Stimulated activated CD4-positive, alpha-beta T cell treated with anti-CD3 and anti-CD28 coated beads, Interleukin-15, amount 100 ng/mL, for 24 hours (primary cell): ENCODE measurements around the gene DSE.

ENCODE experiments used
- DNase-seq: peaks from one replicate; pipeline ENCODE4 v3.0.0-alpha.2; 2020

The DSE gene

GRCh38 chr6:116388924-116389323 is 18.2 kb downstream of the DSE start:
- DNase-seq = no peak

DNA sequence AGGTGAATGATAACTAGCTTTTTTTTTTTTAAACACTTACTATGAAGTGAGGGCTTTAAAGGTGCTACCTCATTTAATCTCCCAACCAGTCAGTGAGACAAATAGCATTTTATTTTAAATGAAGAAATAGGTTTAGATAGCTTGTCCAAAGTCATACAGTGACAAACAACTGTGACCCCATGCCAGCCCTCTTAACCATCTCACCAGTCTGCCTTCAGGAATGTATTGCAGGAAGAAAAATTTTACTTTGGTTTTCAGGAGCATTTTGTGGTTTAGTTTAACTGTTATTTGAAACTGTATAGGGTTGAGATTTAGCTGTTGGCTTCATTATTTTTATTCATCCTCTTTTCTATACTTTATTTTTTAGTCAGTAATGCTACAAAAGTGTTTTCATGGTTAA is 18.6 kb downstream of the DSE start:
- no peak for DNase-seq

- no peak for DNase-seq
Measured at GRCh38 chr6:116390581-116390980, 19.8 kb downstream of the DSE start.

DNA sequence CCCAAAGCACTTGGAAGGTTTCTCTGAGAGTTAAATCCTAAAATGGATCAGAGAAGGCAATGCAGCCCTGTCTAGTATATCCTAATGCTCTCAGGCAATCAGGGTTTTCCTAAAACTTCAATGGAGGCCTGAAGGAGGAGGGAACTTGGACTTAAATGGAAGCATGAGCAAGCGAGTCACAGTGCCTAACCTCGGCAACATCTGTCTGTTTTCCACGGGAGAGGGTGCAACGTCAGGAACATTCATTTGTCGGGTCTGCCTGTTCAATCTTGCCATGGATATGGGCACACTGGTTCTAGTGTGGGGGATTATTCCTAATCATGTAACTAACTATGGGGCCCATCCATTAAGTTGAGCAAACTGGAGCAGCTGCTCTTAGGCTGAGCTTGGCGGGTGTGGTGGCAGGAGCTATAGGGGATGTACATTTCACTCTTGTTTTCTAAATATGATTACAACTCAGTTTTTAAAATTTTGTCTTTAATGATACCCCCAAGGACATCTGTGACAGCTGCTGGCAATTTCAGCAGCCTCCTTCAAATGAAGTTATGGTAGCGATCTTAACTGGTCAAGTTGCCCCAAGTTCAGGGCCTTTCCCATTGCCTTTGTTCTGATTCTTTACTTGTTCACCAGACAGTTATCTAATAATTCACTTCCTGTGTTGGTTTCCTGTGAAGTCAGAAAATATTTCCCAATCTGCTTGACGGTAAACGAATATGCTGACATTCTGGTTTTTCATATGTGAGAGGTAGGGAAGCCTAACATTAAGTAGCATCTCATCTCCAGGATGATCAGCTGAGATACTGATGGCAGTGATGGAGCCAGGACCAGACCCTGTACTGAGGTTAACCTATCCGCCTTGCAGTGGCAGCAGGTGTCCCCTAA is 21.6 kb downstream of the DSE start:
- no peak for DNase-seq

DNA sequence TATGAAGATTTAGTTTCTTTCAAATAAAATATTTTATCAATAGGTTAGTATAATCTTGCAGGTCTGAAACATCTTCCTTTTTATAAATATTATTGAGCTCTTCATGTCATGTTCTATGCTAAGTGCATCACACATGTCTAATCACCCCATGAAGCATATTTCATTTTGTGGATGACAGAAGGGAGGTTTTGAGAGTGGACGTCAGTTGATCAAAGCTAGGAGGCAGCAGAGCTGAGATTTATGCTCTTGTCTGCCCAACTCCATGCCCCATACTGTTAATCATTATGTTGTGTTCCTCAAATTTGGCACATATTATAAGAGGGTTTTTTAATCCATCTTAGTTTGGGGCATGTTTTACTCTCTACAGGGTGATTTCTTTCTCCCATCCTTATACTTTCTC is 22.7 kb downstream of the DSE start:
- no peak for DNase-seq

DNA sequence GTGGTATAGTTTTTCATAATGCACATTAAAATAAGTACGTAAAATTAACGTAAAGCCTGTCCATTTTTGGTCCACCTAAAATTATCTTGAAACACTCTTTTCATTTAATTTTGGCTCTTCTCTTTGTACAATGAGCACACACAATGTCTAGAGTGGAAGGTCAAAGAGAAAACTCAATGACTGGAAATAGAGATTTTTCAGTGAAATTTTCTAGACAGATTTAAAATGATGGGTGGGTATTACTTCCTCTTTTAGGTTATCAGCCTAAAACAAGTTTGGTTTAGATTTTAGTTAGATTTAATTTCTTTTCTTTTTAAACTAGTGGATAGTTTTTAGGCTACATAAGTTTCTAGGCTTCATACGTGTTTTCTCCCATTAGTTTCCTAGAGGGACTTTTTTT is 24.9 kb downstream of the DSE start:
- no peak for DNase-seq

GRCh38 chr6:116396441-116396840 is 25.7 kb downstream of the DSE start:
- DNase-seq = no peak

- no peak for DNase-seq
Measured at GRCh38 chr6:116397914-116398313, 27.2 kb downstream of the DSE start.

DNA sequence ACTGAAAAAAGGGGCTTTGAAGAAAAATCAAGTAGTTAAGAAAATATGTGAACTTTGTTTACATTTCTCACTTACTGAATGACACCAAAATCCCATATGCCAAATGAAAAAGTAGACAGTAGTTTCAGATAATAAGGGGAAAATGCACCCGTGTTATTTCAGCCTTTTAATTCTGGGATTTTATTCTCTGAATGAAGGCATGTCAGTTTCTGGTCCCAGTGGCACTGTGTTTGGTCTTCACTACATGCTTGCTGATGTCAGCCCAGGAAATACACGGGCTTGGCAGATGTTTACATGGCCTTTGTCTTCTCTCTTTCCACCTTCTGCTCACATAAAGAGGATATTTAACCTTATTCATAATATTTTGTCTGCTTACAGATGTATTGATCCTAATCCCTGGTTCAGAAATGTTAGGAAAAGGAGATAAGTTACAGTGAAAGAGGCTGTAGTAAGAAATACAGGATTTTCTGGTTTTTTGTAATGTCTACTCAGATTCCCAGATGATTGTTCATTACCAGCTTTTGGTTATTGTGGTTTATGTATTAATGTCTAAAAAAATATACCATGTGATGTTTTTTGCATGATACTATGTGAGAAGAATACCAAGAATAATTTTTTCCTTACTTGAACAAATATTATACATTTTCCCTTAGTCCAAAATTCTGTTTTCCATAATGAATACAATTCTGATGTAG is 27.7 kb downstream of the DSE start:
- no peak for DNase-seq

DNA sequence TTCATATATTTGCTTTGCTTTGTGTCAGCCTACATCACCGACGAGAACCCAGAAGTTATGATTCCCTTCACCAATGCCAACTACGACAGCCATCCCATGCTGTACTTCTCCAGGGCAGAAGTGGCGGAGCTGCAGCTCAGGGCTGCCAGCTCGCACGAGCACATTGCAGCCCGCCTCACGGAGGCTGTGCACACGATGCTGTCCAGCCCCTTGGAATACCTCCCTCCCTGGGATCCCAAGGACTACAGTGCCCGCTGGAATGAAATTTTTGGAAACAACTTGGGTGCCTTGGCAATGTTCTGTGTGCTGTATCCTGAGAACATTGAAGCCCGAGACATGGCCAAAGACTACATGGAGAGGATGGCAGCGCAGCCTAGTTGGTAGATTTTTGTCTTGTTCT is 28.5 kb downstream of the DSE start:
- DNase-seq = no peak

- DNase-seq = no peak
Measured at GRCh38 chr6:116400328-116400727, 29.6 kb downstream of the DSE start.

- no peak for DNase-seq
Measured at GRCh38 chr6:116402108-116402937, 31.6 kb downstream of the DSE start.

- DNase-seq = no peak
Measured at GRCh38 chr6:116403205-116403604, 32.5 kb downstream of the DSE start.

GRCh38 chr6:116404696-116405095 is 33.9 kb downstream of the DSE start:
- DNase-seq = no peak

- DNase-seq = no peak
Measured at GRCh38 chr6:116405138-116405537, 34.4 kb downstream of the DSE start.

GRCh38 chr6:116405652-116406356 is 35.1 kb downstream of the DSE start:
- DNase-seq = no peak

GRCh38 chr6:116406678-116407345 is 36.1 kb downstream of the DSE start:
- no peak for DNase-seq

GRCh38 chr6:116408491-116408890 is 37.7 kb downstream of the DSE start:
- no peak for DNase-seq

DNA sequence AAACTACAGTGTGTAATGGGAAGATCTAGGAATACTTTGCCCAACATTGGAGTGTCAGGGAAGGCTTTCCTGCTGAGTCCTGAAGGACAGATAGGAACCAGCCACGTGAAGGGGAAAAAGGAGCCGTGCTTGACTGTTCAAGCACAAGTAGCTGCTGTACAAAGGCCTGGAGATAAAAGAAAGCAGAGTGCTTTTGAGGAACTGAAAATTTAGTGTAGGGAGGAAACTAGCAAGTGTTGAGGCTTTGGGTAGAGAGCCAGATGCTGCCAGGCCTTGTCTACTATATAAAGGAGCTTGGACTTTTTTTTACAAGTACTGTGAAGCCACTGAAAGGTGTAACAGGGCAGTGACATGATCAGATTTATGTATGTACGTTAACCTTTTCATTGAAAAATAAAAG is 39.0 kb downstream of the DSE start:
- DNase-seq = no peak

DNA sequence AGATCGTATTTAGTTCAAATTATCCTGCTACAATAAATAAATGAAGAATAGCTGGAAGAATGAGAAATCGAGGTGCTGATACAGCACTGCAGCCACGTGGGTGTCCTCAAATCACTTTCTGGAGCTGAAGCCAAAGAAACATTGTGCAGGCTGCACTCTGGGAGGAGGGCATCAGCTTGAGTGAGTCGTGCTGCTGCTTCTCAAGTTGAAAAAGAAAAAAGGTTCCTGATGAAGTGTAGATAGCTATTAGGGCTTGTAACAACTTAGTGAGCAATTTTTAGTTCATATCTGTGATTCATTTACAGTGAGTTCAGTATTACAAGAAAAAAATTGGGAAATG is 40.5 kb downstream of the DSE start:
- DNase-seq = no peak

DNA sequence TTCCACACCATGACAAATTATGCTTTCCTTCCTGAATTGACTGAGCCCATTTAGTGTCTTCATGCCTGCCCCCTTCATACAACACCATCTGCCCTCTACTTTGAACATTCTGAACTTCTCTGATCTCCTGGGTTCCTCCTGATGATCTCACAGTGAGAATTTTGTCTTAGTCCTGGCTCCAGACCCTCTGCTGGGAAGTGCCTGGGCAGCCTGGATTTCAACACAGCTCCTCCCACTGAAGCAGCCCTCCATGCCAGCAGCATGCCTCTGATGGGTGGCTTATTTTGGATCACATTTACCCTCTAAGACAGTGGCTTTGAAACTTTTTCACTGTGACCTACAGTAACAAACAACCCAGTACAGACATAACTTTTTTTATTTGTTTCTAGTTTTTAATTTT is 41.5 kb downstream of the DSE start:
- no peak for DNase-seq

- no peak for DNase-seq
Measured at GRCh38 chr6:116413357-116413756, 42.6 kb downstream of the DSE start.
